Measurements from ENCODE around the gene GPATCH2L. TPM values are rescaled to one million over a fixed set of nuclear protein-coding genes. Genes with fewer than 3 reads are reported as not detected.

Gene GPATCH2L
- total and polyA plus RNA-seq, 2 of the 13 experiments (the other 11 are each of a cell fraction or from before 2014, with no cell fraction given), result 14.4 to 29.0 TPM

- no peak for TF ChIP-seq HNF1A (IDR thresholded peaks at IDR 0.05; ENCODE audit: low read depth)
- TF ChIP-seq HNF1A (CRISPR knock-in tag; IDR thresholded peaks at IDR 0.05; ENCODE audit: borderline replicate concordance), result no peak
- TF ChIP-seq NR0B2 (CRISPR knock-in tag; IDR thresholded peaks at IDR 0.05), result no peak
These were observed 81.1 kb downstream of the GPATCH2L start (continued) for GRCh38 chr14:76232800-76233199.

- Histone ChIP-seq H3K27ac (ENCODE audit: extremely low read length, insufficient read depth, low read length) (no peak overlapping the region), H3K4me1 (ENCODE audit: insufficient read depth, low read length) (peaks cover 13% of the 10 kb centered on the region), H3K27me3 (ENCODE audit: control insufficient read depth in 1 of 2, insufficient read depth in 2 of 2, low read length in 2 of 2) (no peaks in the 10 kb centered on the region), H3K79me2 (ENCODE audit: insufficient read depth, low read length) (no peaks in the 10 kb centered on the region), H2AFZ (ENCODE audit: low read length) (no peak overlapping the region), H3K9me3 (ENCODE audit: low read length) (no peaks in the 10 kb centered on the region), H3K9ac (ENCODE audit: insufficient read depth, low read depth, low read length) (no peak overlapping the region), H3K36me3 (replicated peaks in 1 of 2; ENCODE audit: control insufficient read depth in 1 of 2, insufficient read depth in 2 of 2, low read length in 2 of 2) (no peaks in the 10 kb centered on the region; a peak in 1 of 5 replicates), H4K20me1 (ENCODE audit: insufficient read depth, low read length) (no peaks in the 10 kb centered on the region), H3K4me2 (ENCODE audit: low read depth, low read length) (no peak overlapping the region), H3K4me3 (replicated peaks in 1 of 3; ENCODE audit: insufficient read depth in 1 of 3, low read depth in 2 of 3, low read length in 3 of 3) (no peak overlapping the region)
- DNase-seq (ENCODE audit: low spot score) (no peak), ATAC-seq (no peak), FAIRE-seq (no peak)
- BruUV-seq (replicated peaks), result no TSS peak
- in situ Hi-C loops (cut with HindIII; ENCODE audit: extremely low pct_ligation_motif_present, low pct_unique_long_range_greater_than_20kb) (no loop called here), intact Hi-C loops (cut with micrococcal nuclease; ENCODE audit: unreplicated experiment) (no loop called here)
- WGBS (ENCODE audit: low lambda C conversion rate), result 87% methylated on average over 2 of the region's 2 CpGs
- TF ChIP-seq ZHX2 (IDR thresholded peaks at IDR 0.05; ENCODE audit: low read depth) (no peak), ZHX2 (CRISPR knock-in tag; IDR thresholded peaks at IDR 0.05; ENCODE audit: borderline replicate concordance) (no peak)
- ChIA-PET POLR2A (no interaction called here), CTCF (ENCODE audit: low intra/inter-chr PET ratio, low total read pairs) (no interaction called here)
These were observed 83.9 kb downstream of the GPATCH2L start for GRCh38 chr14:76235628-76236027.
